Measurements from ENCODE around the gene COPS9.

DNA sequence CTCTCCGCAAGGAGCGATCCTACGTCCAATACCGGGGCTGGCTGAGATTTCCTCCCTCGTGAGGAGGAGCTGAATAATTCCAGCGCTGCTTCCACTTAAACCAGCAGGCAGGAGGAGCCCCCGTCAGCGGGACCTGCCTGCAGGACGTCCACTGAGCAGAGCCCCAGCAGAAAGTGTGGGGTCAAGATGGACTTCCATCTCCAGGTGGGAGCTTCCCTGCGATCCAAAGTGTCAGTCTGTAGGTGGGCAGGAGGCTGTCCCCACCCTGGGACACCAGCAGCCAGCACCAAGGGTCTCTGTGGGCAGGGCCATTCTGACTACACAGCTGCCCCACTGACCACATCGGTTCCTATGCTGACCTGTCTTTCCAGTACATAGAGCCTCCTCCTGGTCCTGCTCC lies 4.8 kb upstream of the COPS9 start:
- no peak for TF ChIP-seq POLR2A (IDR thresholded peaks at IDR 0.05; ENCODE audit: low read depth, low read length)
- TF ChIP-seq POLR2AphosphoS5 (IDR thresholded peaks at IDR 0.05; ENCODE audit: low read depth, low read length) = no peak
- TF ChIP-seq POU2F2 (IDR thresholded peaks at IDR 0.05; ENCODE audit: low read depth, low read length) = no peak
- TF ChIP-seq TAF1 (IDR thresholded peaks at IDR 0.05; ENCODE audit: low read depth, low read length) = no peak
